Keratinocyte (primary cell): Measurements from ENCODE around the gene PRKCSH.

Source experiments
- CTCF ChIP-seq, 3 experiments: IDR thresholded peaks in 1 of 3; conservative IDR thresholded peaks in 1 of 3; optimal IDR thresholded peaks in 1 of 3; 2 replicates in 2 of 3; 3 replicates in 1 of 3; pipeline versions ENCODE3 to v1.5.1; 2011; ENCODE audit warnings: low read length in 3 of 3, mild to moderate bottlenecking in 3 of 3, moderate library complexity in 2 of 3, control low read depth in 1 of 3, inconsistent platforms in 1 of 3; ENCODE audit not compliant: insufficient read depth in 2 of 3; ENCODE audit errors: extremely low read depth in 1 of 3
- EZH2 ChIP-seq: IDR thresholded peaks from one replicate; pipeline ENCODE4 v1.6.1; 2012; ENCODE audit warnings: inconsistent platforms, mild to moderate bottlenecking, low read length, moderate library complexity

- TF ChIP-seq CTCF (optimal IDR thresholded peaks at IDR 0.05 in 1 of 3, IDR thresholded peaks at IDR 0.05 in 1 of 3, conservative IDR thresholded peaks at IDR 0.05 in 1 of 3; ENCODE audit: extremely low read depth in 1 of 3, insufficient read depth in 2 of 3, low read length in 3 of 3), result no peak
- no peak for TF ChIP-seq EZH2
Observed at GRCh38 chr19:11456659-11457058, 21.2 kb downstream of the PRKCSH start.
